Upper lobe of left lung (tissue), 6 donors: ENCODE measurements around the gene TOX2. TPM values are rescaled to one million over a fixed set of nuclear protein-coding genes. Genes with fewer than 3 reads are reported as not detected.

ENCODE experiments used
- ATAC-seq, 2 donors: fragments of 200-7000 bp; cut with Tn5 transposase; one replicate each; pipeline ENCODE4 v1.9.1; 2022; ENCODE audit warnings: mild to moderate bottlenecking in 2 of 2, moderate library complexity in 2 of 2; ENCODE audit not compliant: low FRiP score in 2 of 2
- DNase-seq, 2 donors: peaks; one replicate each; pipeline ENCODE4 v3.0.0-alpha.2; 2019 to 2020
- H3K27ac ChIP-seq, 4 donors: fragments of 200-600 bp; sonication (generic); one replicate each; pipeline ENCODE4 v1.5.1; 2016 to 2019
- H3K27me3 ChIP-seq, 4 donors: fragments of 200-600 bp; sonication (generic); one replicate each; pipeline ENCODE4 v1.5.1; 2017 to 2019
- H3K36me3 ChIP-seq, 4 donors: fragments of 200-600 bp; sonication (generic); one replicate each; pipeline ENCODE4 v1.5.1; 2016 to 2019
- H3K4me1 ChIP-seq, 4 donors: fragments of 200-600 bp; sonication (generic); one replicate each; pipeline ENCODE4 v1.5.1; 2018 to 2019
- H3K4me3 ChIP-seq, 4 donors: fragments of 200-600 bp; sonication (generic); one replicate each; pipeline ENCODE4 v1.5.1; 2017 to 2019; ENCODE audit warnings: mild to moderate bottlenecking in 2 of 4, moderate library complexity in 1 of 4
- H3K9me3 ChIP-seq, 4 donors: fragments of 200-600 bp; sonication (generic); one replicate each; pipeline ENCODE4 v1.5.1; 2018 to 2019
- EP300 ChIP-seq, 4 donors: sonication (generic); formaldehyde crosslinking; IDR thresholded peaks; one replicate each; pipeline ENCODE4 v1.5.1; 2017; ENCODE audit warnings: antibody characterized with exemption in 4 of 4, control low read depth in 2 of 4
- POLR2A ChIP-seq, 4 donors: fragments of 450-650 bp; IDR thresholded peaks; one replicate each; pipeline ENCODE4 v1.5.1; 2016 to 2017; ENCODE audit warnings: antibody characterized with exemption in 4 of 4, mild to moderate bottlenecking in 2 of 4
- POLR2AphosphoS5 ChIP-seq, 2 donors: sonication (generic); formaldehyde crosslinking; IDR thresholded peaks; one replicate each; pipeline ENCODE4 v1.5.1; 2017; ENCODE audit warnings: antibody characterized with exemption in 2 of 2
- WGBS, 2 donors: methylation state at CpG; one replicate each; pipeline ENCODE4 v1.1.5; 2017 to 2018; 5-methylcytosine and 5-hydroxymethylcytosine counted together
- total RNA-seq, 6 donors: library from RNA; depleted of rRNA in 4 of 6; stranded (reverse); fragments of >200 nt in 4 of 6; gene quantifications; one replicate each; pipeline versions ENCODE4 v1.1.0 to v1.2.1, GENCODE V29; 2016 to 2021
- TF ChIP-seq, protein P1 (sequence below), 6 experiments: fragments of 450-650 bp in 4 of 6; fragments of 200-600 bp in 2 of 6; sonication (generic) in 2 of 6; IDR thresholded peaks; one replicate each; pipeline ENCODE4 v1.5.1; 2016 to 2019; ENCODE audit warnings: antibody characterized with exemption in 6 of 6
- donor health status: DM: no; HTN: no; CAD: no; lungs with moderate emphysema.
- donor health status: DM: no; HTN: yes; CAD: no; lungs with severe emphysema.

The TOX2 gene
- total RNA-seq, 6 donors from 2014 or later = 7.2 to 29.3 (median 23.7) TPM

- Histone ChIP-seq H3K36me3 (peaks cover 0 to 5% (median 0%) of the 10 kb centered on the region in 4 donors), H3K27me3 (no peaks in the 10 kb centered on the region), H3K4me3 (no peak overlapping the region), H3K9me3 (no peaks in the 10 kb centered on the region), H3K4me1 (no peaks in the 10 kb centered on the region), H3K27ac (no peak overlapping the region)
- TF ChIP-seq, protein P1, sequence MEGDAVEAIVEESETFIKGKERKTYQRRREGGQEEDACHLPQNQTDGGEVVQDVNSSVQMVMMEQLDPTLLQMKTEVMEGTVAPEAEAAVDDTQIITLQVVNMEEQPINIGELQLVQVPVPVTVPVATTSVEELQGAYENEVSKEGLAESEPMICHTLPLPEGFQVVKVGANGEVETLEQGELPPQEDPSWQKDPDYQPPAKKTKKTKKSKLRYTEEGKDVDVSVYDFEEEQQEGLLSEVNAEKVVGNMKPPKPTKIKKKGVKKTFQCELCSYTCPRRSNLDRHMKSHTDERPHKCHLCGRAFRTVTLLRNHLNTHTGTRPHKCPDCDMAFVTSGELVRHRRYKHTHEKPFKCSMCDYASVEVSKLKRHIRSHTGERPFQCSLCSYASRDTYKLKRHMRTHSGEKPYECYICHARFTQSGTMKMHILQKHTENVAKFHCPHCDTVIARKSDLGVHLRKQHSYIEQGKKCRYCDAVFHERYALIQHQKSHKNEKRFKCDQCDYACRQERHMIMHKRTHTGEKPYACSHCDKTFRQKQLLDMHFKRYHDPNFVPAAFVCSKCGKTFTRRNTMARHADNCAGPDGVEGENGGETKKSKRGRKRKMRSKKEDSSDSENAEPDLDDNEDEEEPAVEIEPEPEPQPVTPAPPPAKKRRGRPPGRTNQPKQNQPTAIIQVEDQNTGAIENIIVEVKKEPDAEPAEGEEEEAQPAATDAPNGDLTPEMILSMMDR (IDR thresholded peaks at IDR 0.05) = no peak
- TF ChIP-seq EP300 (IDR thresholded peaks at IDR 0.05) (no peak), POLR2A (IDR thresholded peaks at IDR 0.05) (no peak), POLR2AphosphoS5 (IDR thresholded peaks at IDR 0.05) (no peak)
- DNase-seq (no peak), ATAC-seq (no peak)
- WGBS, 2 donors = 93 to 94% methylated on average over 6 of the region's 6 CpGs
Observed at GRCh38 chr20:44006126-44006525, 91.5 kb downstream of the TOX2 start.

- DNase-seq = peak in 1 of 2 donors; percentile 56
- Histone ChIP-seq H3K27ac (no peak overlapping the region), H3K36me3 (peaks cover 0 to 5% (median 0%) of the 10 kb centered on the region in 4 donors), H3K4me1 (no peaks in the 10 kb centered on the region), H3K4me3 (no peak overlapping the region), H3K9me3 (no peaks in the 10 kb centered on the region), H3K27me3 (no peaks in the 10 kb centered on the region)
- TF ChIP-seq EP300 (IDR thresholded peaks at IDR 0.05) (no peak), POLR2AphosphoS5 (IDR thresholded peaks at IDR 0.05) (no peak), POLR2A (IDR thresholded peaks at IDR 0.05) (no peak)
- TF ChIP-seq, protein P1 (IDR thresholded peaks at IDR 0.05) = no peak
- WGBS, 2 donors = 90 to 97% methylated on average over 6 to 9 of the region's 9 CpGs
- no peak for ATAC-seq
Observed at GRCh38 chr20:44006578-44006977, 91.9 kb downstream of the TOX2 start.

DNA sequence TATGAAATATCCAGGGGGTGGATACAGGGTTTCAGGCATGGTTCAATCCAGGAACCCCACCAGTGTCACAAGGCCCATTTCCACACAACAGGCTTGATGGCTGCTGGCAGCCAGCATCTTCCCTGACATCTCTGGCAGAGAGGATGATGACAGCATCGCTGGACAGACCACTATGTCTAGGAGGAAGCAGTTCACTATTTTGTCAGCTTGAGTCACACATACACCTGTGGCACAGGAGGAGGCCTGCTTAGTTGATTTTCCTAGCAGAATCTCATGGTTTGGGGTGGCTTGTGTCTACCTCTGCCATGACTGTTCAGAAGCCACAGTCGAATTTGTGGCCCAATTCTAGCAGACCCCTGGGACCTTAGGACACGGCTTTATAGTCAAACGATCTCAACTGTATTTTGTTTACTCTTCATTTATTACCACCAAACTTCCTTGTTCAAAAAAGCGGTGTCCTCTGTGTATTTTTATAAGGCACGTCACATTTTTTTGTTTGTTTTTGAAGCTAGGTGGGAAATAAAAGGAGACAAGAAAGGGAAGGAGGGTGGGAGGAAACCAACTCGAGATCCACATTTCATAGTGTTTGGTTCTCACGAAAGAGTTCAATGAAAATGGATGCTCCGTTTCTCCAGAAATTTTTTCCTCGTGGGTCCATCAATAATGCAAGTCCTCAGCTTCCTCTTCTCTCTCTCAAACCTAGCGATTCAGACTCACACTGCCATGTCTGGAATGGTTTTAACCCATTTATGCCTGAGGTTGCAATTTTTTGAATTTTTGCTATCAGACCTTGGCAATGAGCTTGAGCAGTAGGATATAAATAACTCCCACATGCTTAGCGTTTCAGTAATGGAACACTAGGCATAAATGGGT, 94.4 kb downstream of the TOX2 start:
- Histone ChIP-seq H3K36me3 (peaks cover 0 to 5% (median 0%) of the 10 kb centered on the region in 4 donors), H3K27me3 (no peaks in the 10 kb centered on the region), H3K9me3 (no peaks in the 10 kb centered on the region), H3K4me3 (no peak overlapping the region), H3K4me1 (no peaks in the 10 kb centered on the region), H3K27ac (no peak overlapping the region)
- no peak for ATAC-seq
- WGBS, 2 donors = 64 to 69% methylated on average over 12 of the region's 12 CpGs
- no peak for DNase-seq
- TF ChIP-seq EP300 (IDR thresholded peaks at IDR 0.05) (no peak), POLR2AphosphoS5 (IDR thresholded peaks at IDR 0.05) (no peak), POLR2A (IDR thresholded peaks at IDR 0.05) (no peak)
- TF ChIP-seq, protein P1 (IDR thresholded peaks at IDR 0.05) = no peak

- Histone ChIP-seq H3K4me3 (no peak overlapping the region), H3K36me3 (peaks cover 0 to 5% (median 0%) of the 10 kb centered on the region in 4 donors), H3K27ac (no peak overlapping the region), H3K9me3 (no peaks in the 10 kb centered on the region), H3K27me3 (no peaks in the 10 kb centered on the region), H3K4me1 (peaks cover 0 to 2% (median 1%) of the 10 kb centered on the region in 4 donors)
- WGBS, 2 donors = 93 to 97% methylated on average over 5 of the region's 5 CpGs
- DNase-seq (no peak), ATAC-seq (no peak)
- TF ChIP-seq POLR2AphosphoS5 (IDR thresholded peaks at IDR 0.05) (no peak), POLR2A (IDR thresholded peaks at IDR 0.05) (no peak), EP300 (IDR thresholded peaks at IDR 0.05) (no peak)
- TF ChIP-seq, protein P1 (IDR thresholded peaks at IDR 0.05) = no peak
Observed at GRCh38 chr20:44009679-44009992, 95.0 kb downstream of the TOX2 start.
